K562 (cell line): ENCODE data around the gene ARF1. TPM values are rescaled to one million over a fixed set of nuclear protein-coding genes. Genes with fewer than 3 reads are reported as not detected.
A peak's percentile ranks its signal among the peaks of the same experiment; 100 is the strongest.

Source experiments
- ARID2 ChIP-seq: fragments of 450-650 bp; IDR thresholded peaks from 2 replicates; pipeline ENCODE4 v1.6.1; 2017; ENCODE audit warnings: antibody characterized with exemption, mild to moderate bottlenecking
- C11orf30 ChIP-seq: fragments of 450-650 bp; IDR thresholded peaks from 2 replicates; pipeline ENCODE4 v1.6.1; 2016; ENCODE audit warnings: low read depth, mild to moderate bottlenecking
- CGGBP1 ChIP-seq: fragments of 250-450 bp; sonication (Bioruptor Pico); IDR thresholded peaks from 2 replicates; pipeline ENCODE4 v1.9.0; 2021; ENCODE audit warnings: mild to moderate bottlenecking
- DPF2 ChIP-seq: fragments of 450-650 bp; IDR thresholded peaks from 2 replicates; pipeline ENCODE4 v1.6.1; 2016
- FOXM1 ChIP-seq, 2 experiments: fragments of 450-650 bp in 1 of 2; sonication (generic) in 1 of 2; formaldehyde crosslinking in 1 of 2; IDR thresholded peaks; 2 replicates each; pipeline versions ENCODE4 v1.6.1 to v1.9.0; 2017 to 2022; ENCODE audit warnings: low read depth in 2 of 2, mild to moderate bottlenecking in 2 of 2, missing genetic modification reagents in 1 of 2, moderate library complexity in 1 of 2
- FOXP1 ChIP-seq: sonication (generic); formaldehyde crosslinking; IDR thresholded peaks from 2 replicates; pipeline ENCODE4 v1.8.0; 2022; ENCODE audit warnings: mild to moderate bottlenecking, missing genetic modification reagents
- MYBL2 ChIP-seq, 2 experiments: fragments of 450-650 bp in 1 of 2; sonication (generic) in 1 of 2; formaldehyde crosslinking in 1 of 2; IDR thresholded peaks; 2 replicates each; pipeline versions ENCODE4 v1.6.1 to v1.8.1; 2017 to 2022; ENCODE audit warnings: borderline replicate concordance in 1 of 2, inconsistent platforms in 1 of 2, low read depth in 1 of 2, mild to moderate bottlenecking in 1 of 2, missing genetic modification reagents in 1 of 2, moderate library complexity in 1 of 2
- POLR2AphosphoS5 ChIP-seq: IDR thresholded peaks from 2 replicates; pipeline ENCODE4 v1.6.1; 2011; ENCODE audit warnings: mild to moderate bottlenecking, low read depth, low read length, moderate library complexity; ENCODE audit not compliant: control insufficient read depth, insufficient read depth
- SAP30 ChIP-seq: fragments of 200-600 bp; sonication (generic); IDR thresholded peaks from 2 replicates; pipeline ENCODE4 v1.6.1; 2012; ENCODE audit warnings: borderline replicate concordance, low read depth, mild to moderate bottlenecking, moderate library complexity, low read length, control low read depth, inconsistent platforms; ENCODE audit not compliant: insufficient read depth, poor library complexity, severe bottlenecking
- SETDB1 ChIP-seq: IDR thresholded peaks from one replicate; pipeline ENCODE4 v1.6.1; 2012; ENCODE audit warnings: low read length, control low read depth, inconsistent platforms
- TARDBP ChIP-seq: fragments of 450-650 bp; IDR thresholded peaks from 2 replicates; pipeline ENCODE4 v1.6.1; 2016
- TBP ChIP-seq: optimal IDR thresholded peaks from 2 replicates; pipeline ENCODE3; 2011; ENCODE audit warnings: low read depth, low read length, improper control_type of control experiment
- UBTF ChIP-seq, 2 experiments: IDR thresholded peaks; 2 replicates each; pipeline ENCODE4 v1.6.1; 2012; ENCODE audit warnings: improper control_type of control experiment in 2 of 2, low read depth in 2 of 2, low read length in 2 of 2, borderline replicate concordance in 1 of 2
- ZBTB7A ChIP-seq: IDR thresholded peaks from 2 replicates; pipeline ENCODE4 v1.6.1; 2011; ENCODE audit warnings: low read depth, mild to moderate bottlenecking, low read length, moderate library complexity, borderline replicate concordance; ENCODE audit not compliant: control insufficient read depth
- ZNF133 ChIP-seq: fragments of 250-450 bp; sonication (Bioruptor Pico); IDR thresholded peaks from 2 replicates; pipeline ENCODE4 v1.4.0; 2020; ENCODE audit warnings: mild to moderate bottlenecking
- ZNF253 ChIP-seq: fragments of 250-450 bp; sonication (Bioruptor Pico); conservative IDR thresholded peaks from 2 replicates; pipeline ENCODE4 v1.6.1; 2021; ENCODE audit warnings: mild to moderate bottlenecking
- ZNF354B ChIP-seq: fragments of 250-450 bp; sonication (Bioruptor Pico); IDR thresholded peaks from 2 replicates; pipeline ENCODE4 v1.4.0; 2020
- ZNF395 ChIP-seq: fragments of 200-800 bp; sonication (Bioruptor generic); IDR thresholded peaks from 2 replicates; pipeline ENCODE4 v1.6.1; 2017; ENCODE audit warnings: missing genetic modification characterization, missing compliant biosample characterization
- ZNF57 ChIP-seq: fragments of 450-650 bp; formaldehyde crosslinking; IDR thresholded peaks from 2 replicates; pipeline ENCODE4 v1.4.0; 2020; ENCODE audit warnings: mild to moderate bottlenecking, moderate library complexity
- polyA plus RNA-seq, 8 experiments: library from polyadenylated mRNA; depleted of rRNA in 4 of 8; stranded (reverse) in 5 of 8; unstranded in 3 of 8; fragments of >200 nt; fragmentation: Nextera tagmentation in 2 of 8; fragmentation: Illumina TruSeq in 1 of 8; extraction: Ambion mirVana in 2 of 8; extraction: Trizol in 1 of 8; gene quantifications; 2 replicates each; pipeline versions ENCODE4 v1.2.1 to v1.2.3, GENCODE V29; 2011 to 2014; ENCODE audit warnings: inconsistent platforms in 1 of 8, missing spikeins in 1 of 8
- total RNA-seq, 7 experiments: library from RNA; depleted of rRNA in 6 of 7; stranded (reverse); fragments of >200 nt in 6 of 7; fragmentation: Illumina TruSeq in 2 of 7; extraction: Trizol in 2 of 7; gene quantifications; 2 replicates each; pipeline versions ENCODE4 v1.2.1 to v1.2.3, GENCODE V29; 2011 to 2021; ENCODE audit warnings: low replicate concordance in 1 of 7
- TF ChIP-seq, protein P1 (sequence below): fragments of 450-650 bp; formaldehyde crosslinking; IDR thresholded peaks from 2 replicates; pipeline ENCODE4 v1.4.0; 2020; ENCODE audit warnings: mild to moderate bottlenecking, moderate library complexity

The ARF1 gene
- total and polyA plus RNA-seq, 9 of the 15 experiments (the other 6 are each of a cell fraction or from before 2014, with no cell fraction given) = 69.8 to 593 (median 325) TPM

DNA sequence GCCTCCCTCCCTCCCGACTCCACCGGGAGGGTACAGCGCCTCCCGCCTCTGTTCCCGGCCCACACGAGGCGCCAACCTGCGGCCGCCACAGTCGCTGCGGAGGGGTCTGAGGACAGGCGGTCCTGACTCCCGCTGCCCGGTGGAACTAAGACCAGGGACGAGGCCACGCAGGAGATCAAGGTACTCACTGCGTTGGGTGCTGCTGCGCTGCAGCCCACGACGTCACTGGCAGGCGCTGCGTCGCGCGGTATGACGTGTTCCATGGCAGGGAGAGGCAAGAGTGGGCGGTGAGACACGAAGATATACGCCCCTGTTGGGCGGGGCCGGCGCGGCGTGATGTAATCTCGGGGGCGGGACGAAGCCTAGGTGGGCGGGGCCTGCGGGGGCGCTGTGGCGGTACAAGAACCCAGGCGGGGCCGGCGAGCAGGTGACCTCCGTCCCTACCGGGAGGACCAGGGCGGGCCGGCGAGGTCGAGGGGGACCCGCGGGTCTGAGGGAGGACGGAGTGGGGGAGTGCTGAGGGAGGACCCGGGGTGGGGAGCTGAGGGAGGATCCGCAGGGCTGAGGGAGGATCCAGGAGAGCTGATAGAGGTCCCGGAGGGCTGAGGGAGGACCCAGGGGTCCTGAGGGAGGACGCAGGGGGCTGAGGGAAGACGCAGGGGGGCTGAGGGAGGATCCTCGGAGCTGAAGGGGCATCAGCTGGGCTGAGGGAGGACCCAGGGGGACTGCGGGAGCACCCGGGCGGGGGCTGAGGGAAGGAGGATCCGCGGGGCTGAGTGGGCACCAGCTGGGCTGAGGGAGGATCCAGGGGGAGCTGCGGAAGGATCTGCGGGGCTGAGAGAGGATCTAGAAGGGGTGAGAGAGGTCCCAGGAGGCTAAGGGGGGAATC, 26.8 kb downstream of the ARF1 start, which contains the start of gene MRPL55 (continued):
- TF ChIP-seq, protein P1, sequence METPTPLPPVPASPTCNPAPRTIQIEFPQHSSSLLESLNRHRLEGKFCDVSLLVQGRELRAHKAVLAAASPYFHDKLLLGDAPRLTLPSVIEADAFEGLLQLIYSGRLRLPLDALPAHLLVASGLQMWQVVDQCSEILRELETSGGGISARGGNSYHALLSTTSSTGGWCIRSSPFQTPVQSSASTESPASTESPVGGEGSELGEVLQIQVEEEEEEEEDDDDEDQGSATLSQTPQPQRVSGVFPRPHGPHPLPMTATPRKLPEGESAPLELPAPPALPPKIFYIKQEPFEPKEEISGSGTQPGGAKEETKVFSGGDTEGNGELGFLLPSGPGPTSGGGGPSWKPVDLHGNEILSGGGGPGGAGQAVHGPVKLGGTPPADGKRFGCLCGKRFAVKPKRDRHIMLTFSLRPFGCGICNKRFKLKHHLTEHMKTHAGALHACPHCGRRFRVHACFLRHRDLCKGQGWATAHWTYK = peak; percentile 35
- TF ChIP-seq C11orf30 (peak; percentile 99), CGGBP1 (CRISPR knock-in tag) (0 out of 2 replicates have a peak, but pooled peaks have one; percentile 34), TBP (peak; percentile 81), ZNF395 (CRISPR knock-in tag) (peak; percentile 70), MYBL2 (IDR thresholded peaks at IDR 0.05; ENCODE audit: low read depth) (no peak), MYBL2 (CRISPR knock-in tag; IDR thresholded peaks at IDR 0.05; ENCODE audit: borderline replicate concordance) (no peak), UBTF (IDR thresholded peaks at IDR 0.05; ENCODE audit: borderline replicate concordance in 1 of 2, low read depth in 2 of 2, low read length in 2 of 2) (0 out of 4 replicates have a peak, but pooled peaks of 1 of the 2 experiments have one; percentile 52), ZNF253 (no peak), ARID2 (peak; percentile 13; the same call in 1 of the 2 replicates), POLR2AphosphoS5 (peak; percentile 87), SAP30 (peak; percentile 79), SETDB1 (peak; percentile 93), FOXM1 (IDR thresholded peaks at IDR 0.05; ENCODE audit: low read depth) (no peak), FOXM1 (CRISPR knock-in tag; IDR thresholded peaks at IDR 0.05; ENCODE audit: low read depth) (peak; percentile 72; the same call in 1 of the 2 replicates), TARDBP (0 out of 2 replicates have a peak, but pooled peaks have one; percentile 71), FOXP1 (CRISPR knock-in tag) (0 out of 2 replicates have a peak, but pooled peaks have one; percentile 40), ZNF133 (peak; percentile 31; the same call in 1 of the 2 replicates), ZNF354B (CRISPR knock-in tag) (no peak), ZNF57 (peak; percentile 6; the same call in 1 of the 2 replicates), ZBTB7A (peak; percentile 79), DPF2 (peak; percentile 64; the same call in 1 of the 2 replicates)
